Renal cortical epithelial cell (primary cell): ENCODE results near the gene CRK. TPM values are rescaled to one million over a fixed set of nuclear protein-coding genes. Genes with fewer than 3 reads are reported as not detected.
A peak's percentile ranks its signal among the peaks of the same experiment; 100 is the strongest.

Experiments used
- DNase-seq: peaks from one replicate; pipeline ENCODE4 v3.0.0-alpha.2; 2011; ENCODE audit warnings: low read depth
- total RNA-seq: library from RNA; depleted of rRNA; stranded (reverse); fragments of >200 nt; gene quantifications from 2 replicates; pipeline ENCODE4 v1.2.3, GENCODE V29; 2014

CRK gene
- 159 and 234 TPM in 2 replicates for total RNA-seq

DNA sequence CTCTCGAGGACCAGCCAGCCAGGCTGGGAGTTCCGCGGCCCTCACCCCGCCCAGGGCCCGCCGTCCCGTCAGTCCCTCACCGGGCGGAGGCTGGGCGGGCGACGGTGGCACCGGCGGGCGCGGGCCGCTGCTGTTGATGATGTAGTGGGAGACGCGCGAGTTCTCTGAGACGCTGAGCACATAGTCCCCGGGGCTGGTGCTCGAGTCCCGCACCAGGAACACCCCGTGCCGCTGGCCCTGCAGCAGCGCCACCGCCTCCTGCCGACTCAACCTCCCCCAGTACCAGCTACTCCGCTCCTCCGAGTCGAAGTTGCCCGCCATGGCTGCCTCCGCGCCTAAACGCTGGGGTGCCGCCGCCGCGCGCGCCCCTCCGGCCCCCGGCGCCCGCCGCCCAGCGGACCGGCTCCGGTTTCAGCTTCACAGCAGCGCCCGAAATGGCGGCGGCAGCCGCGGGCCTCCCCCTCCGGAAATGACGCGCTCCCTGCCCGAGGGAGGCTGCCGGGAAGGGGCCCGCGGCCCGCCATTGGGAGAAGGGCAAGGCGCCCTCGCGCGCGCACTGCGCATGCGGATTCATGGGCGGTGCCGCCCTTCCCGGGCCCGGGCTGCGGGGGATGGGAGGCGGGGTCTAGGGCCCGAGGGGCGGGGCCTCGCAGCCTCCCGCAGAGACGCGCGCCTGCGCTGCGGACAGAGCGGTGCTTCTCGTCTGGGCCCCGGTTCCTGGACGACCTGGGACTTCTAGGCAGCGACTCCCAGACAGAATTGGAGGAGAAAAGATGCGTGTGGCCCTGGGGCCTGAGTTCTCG, at the start of gene CRK:
Gene CRK, minus strand, starts transcription at position 436 of the 803 bp plus-strand sequence. Its CDS starts 115 bp downstream, at position 321.
- peak; percentile 76 for DNase-seq

DNA sequence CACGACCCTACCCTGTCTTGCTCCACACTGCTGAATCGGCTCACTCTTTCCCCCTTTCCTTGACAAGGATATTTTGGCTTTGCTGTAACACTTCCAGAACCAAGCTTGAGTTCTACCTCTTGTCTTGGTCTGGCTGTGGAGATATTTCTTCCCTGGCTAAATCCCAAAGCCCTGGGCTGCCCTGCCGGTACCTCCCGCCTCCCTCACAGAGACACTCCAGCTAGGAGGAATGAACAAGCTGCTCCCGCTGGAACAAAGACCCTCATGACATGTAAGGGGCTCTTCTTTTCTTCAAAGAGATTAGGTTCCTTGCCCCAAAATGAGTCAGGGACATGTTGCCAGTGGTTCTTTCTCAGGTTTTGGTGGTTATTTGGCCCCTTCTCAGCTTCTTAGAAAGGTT, 49.6 kb upstream of the CRK start:
- no peak for DNase-seq

DNA sequence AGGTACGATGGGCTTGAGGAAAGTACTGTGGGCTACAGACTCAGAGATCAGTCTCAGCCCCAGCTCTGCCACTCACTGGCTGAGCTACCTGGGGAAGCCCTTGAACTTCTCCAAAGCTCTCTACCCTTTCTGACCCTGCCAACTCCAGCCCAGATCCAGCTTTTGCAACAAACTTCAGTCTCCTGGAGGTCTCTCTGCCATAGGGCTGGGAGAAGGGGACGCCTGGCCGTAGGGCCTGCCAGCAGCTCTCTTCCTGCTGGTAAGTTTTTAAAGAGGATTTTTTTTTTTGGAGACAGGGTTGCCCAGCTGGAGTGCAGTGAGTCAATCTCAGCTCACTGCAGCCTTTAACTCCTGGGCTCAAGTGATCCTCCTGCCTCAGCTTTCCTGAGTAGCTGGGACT, 48.8 kb upstream of the CRK start:
- no peak for DNase-seq

- DNase-seq: no peak
These were observed 47.7 kb upstream of the CRK start for GRCh38 chr17:1503699-1504098.

- peak; percentile 78 for DNase-seq
These were observed 42.8 kb upstream of the CRK start for GRCh38 chr17:1498869-1499268.

- no peak for DNase-seq
These were observed 42.2 kb upstream of the CRK start for GRCh38 chr17:1498233-1498632.

- DNase-seq: no peak
These were observed 41.8 kb upstream of the CRK start for GRCh38 chr17:1497831-1498230.

GRCh38 chr17:1496869-1497268, 40.8 kb upstream of the CRK start:
- DNase-seq: no peak

GRCh38 chr17:1495265-1495989, 39.4 kb upstream of the CRK start:
- DNase-seq: peak; percentile 32

DNA sequence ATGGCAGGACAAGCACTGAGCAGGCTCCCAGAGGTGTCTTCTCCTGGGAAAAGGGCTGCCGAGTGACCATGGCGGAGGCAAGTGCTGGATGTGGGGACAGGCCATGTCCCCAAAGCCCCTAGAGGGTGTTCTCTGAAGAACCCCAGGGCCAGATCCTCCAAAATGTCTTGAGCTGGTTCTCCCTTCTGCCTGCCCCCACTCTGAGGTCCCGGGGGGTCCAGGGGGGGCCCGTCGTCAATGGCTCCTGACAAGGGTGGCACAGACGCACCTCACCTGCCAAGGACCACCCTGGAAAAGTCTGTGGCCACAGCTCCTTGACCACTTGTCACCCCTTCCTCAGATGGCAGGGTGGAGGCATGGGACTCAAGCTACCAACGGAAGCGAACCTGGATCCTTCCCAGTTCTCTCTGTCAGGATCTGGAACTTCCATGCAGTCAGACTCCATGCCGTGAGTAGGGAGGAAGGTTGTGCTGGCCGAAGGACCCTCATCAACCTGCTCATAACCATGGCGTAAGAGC, 38.8 kb upstream of the CRK start:
- no peak for DNase-seq

DNA sequence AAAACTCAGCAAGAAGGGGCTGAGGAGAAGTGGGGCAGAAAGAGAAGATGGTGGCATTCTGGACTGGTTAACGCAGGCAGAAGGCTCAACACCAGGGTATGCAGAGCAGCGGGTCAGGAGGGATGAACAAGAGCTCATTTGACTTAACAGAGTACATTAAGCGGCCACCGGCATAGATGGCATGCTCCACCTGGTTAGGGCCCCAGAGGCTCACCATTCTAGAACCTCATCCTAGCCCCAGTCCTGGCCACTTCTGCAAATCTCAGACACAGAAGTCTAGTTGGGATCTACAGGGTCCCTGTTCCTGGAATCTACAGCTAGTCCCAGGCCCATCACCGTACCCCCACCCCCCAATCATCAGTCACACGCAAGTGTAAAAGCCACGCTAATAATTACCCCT, 38.2 kb upstream of the CRK start:
- DNase-seq: no peak

GRCh38 chr17:1493291-1493980, 37.4 kb upstream of the CRK start:
- DNase-seq: no peak

DNA sequence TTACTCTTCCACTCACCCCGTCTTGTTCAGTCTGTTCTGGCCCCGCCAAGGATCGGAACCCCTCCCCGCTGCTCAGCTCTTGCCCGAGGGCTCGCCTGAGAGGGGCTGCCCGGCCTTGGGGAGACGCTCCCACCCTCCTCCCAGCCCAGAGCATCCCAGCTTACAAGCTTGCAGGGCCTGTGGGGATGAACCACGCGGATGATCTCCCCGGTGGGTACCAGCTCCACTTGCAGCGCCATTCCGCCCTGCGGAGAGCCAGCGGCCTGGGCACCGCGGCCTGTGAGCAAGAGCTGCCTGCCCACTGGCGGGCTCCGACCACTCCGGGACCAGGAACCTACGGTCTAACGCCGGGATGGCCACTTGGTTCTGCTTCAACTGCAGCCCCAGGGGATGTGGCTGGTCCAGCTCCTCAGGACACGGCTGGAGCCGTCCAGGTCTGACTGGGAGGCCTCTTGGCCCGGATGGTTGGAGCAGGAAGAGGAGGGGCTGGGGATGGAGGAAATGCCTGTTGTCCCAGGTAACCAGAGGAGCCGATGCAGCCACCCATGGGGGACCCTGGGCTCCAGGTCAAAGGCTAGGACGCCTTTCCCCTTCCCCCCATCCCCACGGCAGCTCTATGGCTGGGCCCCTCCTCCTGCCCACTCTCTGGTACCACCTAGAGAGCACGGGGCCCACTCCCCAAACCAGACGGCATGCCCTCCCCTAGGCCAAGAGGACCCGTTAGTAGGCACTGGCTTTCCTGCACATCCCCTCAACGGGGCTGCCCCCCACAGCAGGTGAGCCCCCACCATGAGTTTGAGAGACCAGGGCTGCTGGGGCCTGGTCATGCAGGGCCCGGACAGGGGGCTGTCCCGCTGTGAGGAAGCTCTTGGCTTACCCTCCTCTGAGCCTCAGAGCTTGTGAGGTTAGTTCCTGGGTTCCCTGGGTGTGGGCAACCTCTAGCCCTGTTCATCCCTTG, 36.5 kb upstream of the CRK start, which contains the start of gene MYO1C:
Gene MYO1C, minus strand, starts transcription at position 438 of the 958 bp plus-strand sequence. Its CDS starts 199 bp downstream, at position 239.
- no peak for DNase-seq

DNA sequence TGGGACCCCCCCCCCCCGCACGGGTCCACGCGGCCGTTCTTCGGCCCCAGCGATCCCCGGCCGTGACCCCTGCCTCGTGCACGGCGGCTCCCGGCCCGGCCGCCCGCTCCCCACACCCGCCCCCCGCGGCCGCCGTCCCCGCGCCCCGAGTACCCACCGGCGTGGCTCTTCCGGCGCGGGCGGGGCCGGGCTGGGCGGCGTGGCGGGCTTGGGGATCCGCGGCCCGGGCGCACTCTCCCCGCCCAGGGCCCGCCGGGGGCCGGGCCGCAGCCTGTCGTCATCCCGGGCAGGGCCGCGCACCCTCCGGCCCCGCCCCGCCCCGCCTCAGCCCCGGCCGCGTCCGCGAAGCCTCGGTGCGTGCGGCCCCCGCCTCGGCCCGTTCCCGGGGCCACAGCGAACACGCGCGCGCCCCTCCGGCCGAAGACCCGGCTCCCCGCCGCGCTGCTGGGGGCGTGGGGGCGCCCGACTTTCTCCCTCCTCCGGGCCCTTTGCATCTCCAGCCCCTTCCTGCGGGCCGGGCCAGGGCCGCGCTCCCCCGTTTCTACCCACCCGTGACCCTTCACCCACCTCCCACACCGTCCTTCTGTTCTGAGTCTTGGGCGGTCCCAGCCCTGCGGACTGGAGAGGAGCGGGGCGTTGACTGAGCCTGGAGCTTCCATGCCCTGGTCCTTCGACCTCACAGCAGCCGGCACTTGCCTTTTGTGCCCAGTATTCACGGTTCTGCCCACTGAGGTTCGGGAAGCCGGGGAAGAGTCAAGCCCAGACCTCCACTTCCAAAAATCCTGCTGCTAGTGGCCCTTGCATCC, 35.6 kb upstream of the CRK start:
- no peak for DNase-seq

DNA sequence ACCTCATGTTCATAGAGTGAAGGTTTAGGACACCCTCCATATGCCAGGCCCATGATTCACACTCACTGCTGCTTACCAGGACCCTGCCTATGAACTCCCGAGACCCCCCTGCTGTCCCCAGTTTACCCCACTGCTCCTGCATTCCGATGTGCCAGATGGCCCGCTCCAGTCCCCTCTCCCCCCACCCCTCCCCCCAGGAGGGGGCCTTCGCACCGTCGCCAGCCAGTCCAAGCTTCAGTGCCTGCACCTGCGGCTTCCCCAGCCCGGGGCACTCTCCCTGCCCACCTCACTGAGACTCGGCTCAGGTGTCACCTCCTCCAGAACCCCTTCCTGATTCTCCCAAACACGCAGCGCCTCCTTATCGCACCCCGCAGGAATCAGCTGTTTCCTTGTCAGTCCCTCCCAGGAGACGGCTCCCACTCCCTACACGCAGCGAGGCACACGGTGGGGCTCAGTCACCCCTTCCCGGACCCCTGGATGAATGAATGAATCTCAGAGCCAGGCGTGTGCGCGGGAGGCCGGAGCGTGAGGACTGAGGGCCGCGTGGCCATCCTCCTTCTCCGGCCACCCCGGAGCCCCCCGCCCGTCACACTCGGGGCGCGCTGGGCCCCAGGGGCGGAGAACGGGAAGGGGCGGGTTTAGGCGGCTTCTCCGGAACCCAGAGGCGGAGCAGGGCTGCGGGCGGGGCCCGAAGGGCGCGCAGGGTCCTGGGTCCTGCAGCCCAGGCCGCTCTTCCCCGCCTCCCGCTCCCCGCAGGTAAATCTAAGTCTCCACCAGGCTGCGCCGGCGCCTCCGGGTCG, 34.8 kb upstream of the CRK start:
- peak; percentile 34 for DNase-seq

GRCh38 chr17:1488826-1489270, 32.8 kb upstream of the CRK start:
- no peak for DNase-seq

DNA sequence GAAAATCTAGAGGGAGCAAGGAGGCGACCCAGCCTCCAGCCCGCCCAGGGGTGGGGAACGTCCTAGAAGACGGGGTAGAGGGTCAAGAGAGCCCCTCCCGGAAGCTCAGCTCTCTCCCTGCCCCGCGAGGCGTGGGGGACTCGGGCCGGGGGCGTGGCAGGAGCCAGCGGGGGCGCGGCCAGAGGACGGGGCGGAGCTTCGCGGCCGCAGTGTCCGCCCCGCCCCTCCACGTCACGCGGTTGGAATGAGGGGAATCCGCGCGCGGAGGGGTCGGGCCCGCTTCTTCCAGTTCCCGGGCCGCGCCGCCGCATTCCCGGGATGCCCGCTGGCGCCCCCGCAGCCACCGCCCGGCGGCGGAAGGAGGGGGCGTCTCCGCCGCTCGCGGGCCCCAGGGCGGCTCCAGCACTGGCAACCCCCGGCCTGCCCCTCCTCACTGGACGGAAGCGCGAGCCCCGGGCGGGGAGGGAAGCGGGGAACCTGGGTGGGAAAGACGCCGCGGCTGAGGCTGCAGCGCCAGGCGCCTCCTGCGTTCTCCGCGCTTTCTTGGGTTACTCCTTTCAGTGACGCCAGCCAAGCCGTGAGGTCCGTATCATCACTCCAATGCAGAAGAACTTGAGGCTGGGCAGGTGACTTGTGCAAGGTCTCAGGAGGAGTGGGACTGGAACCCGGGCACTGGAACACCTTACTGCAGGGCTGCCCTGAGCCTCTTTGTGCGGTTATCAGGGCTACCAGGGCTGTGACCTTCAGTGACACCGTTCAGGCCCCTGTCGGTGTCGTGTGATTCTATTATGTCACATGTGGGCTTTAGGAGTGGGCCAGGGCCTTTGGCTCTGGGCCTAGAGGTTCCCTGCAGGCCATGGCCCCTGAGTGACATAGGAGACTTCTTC, 32.1 kb upstream of the CRK start:
- peak; percentile 51 for DNase-seq
